GM12878 (cell line): ENCODE results near the gene C14orf119. TPM values are rescaled to one million over a fixed set of nuclear protein-coding genes. Genes with fewer than 3 reads are reported as not detected.

ENCODE experiments used
- ATAC-seq: fragments of 200-7000 bp; cut with Tn5 transposase; 3 replicates; pipeline ENCODE4 v1.9.1; 2020; ENCODE audit warnings: mild to moderate bottlenecking, moderate library complexity
- BruUV-seq: library from RNA; stranded (reverse); fragments of 400-500 nt; replicated peaks from 2 replicates; lab custom pipeline; 2021; lab: Mats Ljungman, UMichigan
- CTCF ChIA-PET: fragments of 300-600 bp; sonication (Branson Sonifier 250); formaldehyde crosslinking; extraction: SDS; loops from one replicate; lab custom pipeline; 2021; ENCODE audit warnings: inconsistent platforms; lab: Yijun Ruan, JAX
- POLR2A ChIA-PET: fragments of 350-600 bp; formaldehyde crosslinking; extraction: SDS; loops from one replicate; lab custom pipeline; 2021; ENCODE audit warnings: inconsistent platforms; lab: Charles Lee
- RAD21 ChIA-PET: fragments of 300-600 bp; sonication (Branson Sonifier 250); formaldehyde crosslinking; loops from one replicate; lab custom pipeline; 2023; ENCODE audit warnings: antibody characterized with exemption; ENCODE audit not compliant: unreplicated experiment; lab: Charles Lee
- SMC1A ChIA-PET: fragments of 300-600 bp; sonication (Branson Sonifier 250); formaldehyde crosslinking; loops from one replicate; lab custom pipeline; 2023; ENCODE audit not compliant: unreplicated experiment, uncharacterized antibody; lab: Charles Lee
- DNase-seq: peaks from one replicate; pipeline ENCODE4 v3.0.0-alpha.2; 2011; ENCODE audit warnings: low read depth, low spot score
- FAIRE-seq: peaks from 3 replicates; lab custom pipeline; 2011; peaks lifted over from hg19 to GRCh38; lab: Jason Lieb, UNC
- H2AFZ ChIP-seq: 2 replicates; pipeline ENCODE4 v1.6.0; 2011; ENCODE audit warnings: low read depth, low read length, control low read depth; ENCODE audit not compliant: control insufficient read depth
- H3K27ac ChIP-seq: 2 replicates; pipeline ENCODE4 v1.5.1; 2011; ENCODE audit warnings: control low read depth; ENCODE audit not compliant: control insufficient read depth, insufficient read depth
- H3K27me3 ChIP-seq, 2 experiments: replicated peaks in 1 of 2; 2 replicates each; pipeline versions ENCODE4 v1.6.0 to v1.6.1; 2011; ENCODE audit warnings: low read length in 1 of 2; ENCODE audit not compliant: control insufficient read depth in 2 of 2, insufficient read depth in 2 of 2
- H3K36me3 ChIP-seq, 2 experiments: 2 replicates each; pipeline ENCODE4 v1.5.1; 2011; ENCODE audit warnings: low read length in 1 of 2; ENCODE audit not compliant: control insufficient read depth in 2 of 2, insufficient read depth in 2 of 2
- H3K4me1 ChIP-seq: 2 replicates; pipeline ENCODE4 v1.6.1; 2011; ENCODE audit warnings: mild to moderate bottlenecking, low read length, moderate library complexity, mixed read lengths; ENCODE audit not compliant: control insufficient read depth, insufficient read depth
- H3K4me2 ChIP-seq: 2 replicates; pipeline ENCODE4 v1.6.0; 2011; ENCODE audit warnings: control low read depth; ENCODE audit not compliant: control insufficient read depth, insufficient read depth
- H3K4me3 ChIP-seq: fragments of 200-600 bp; sonication (generic); 2 replicates; pipeline ENCODE4 v1.5.1; 2016
- H3K79me2 ChIP-seq: 2 replicates; pipeline ENCODE4 v1.6.0; 2011; ENCODE audit warnings: low read length; ENCODE audit not compliant: control insufficient read depth, insufficient read depth
- H3K9ac ChIP-seq: 2 replicates; pipeline ENCODE4 v1.8.0; 2011; ENCODE audit warnings: low read length, control low read depth, mixed read lengths; ENCODE audit not compliant: control insufficient read depth, insufficient read depth
- H3K9me3 ChIP-seq: replicated peaks from 3 replicates; pipeline ENCODE4 v1.5.1; 2011; ENCODE audit warnings: mild to moderate bottlenecking, low read length; ENCODE audit not compliant: control insufficient read depth, insufficient read depth
- H4K20me1 ChIP-seq: 2 replicates; pipeline ENCODE4 v1.6.0; 2011; ENCODE audit not compliant: control insufficient read depth, insufficient read depth
- ASH2L ChIP-seq: fragments of 300-600, 200-600 bp; sonication (generic); IDR thresholded peaks from 2 replicates; pipeline ENCODE4 v1.6.1; 2017; ENCODE audit warnings: low read depth, mild to moderate bottlenecking, borderline replicate concordance
- BCL11A ChIP-seq: IDR thresholded peaks from 2 replicates; pipeline ENCODE4 v1.6.1; 2011; ENCODE audit warnings: low read depth, low read length
- DPF2 ChIP-seq: fragments of 450-650 bp; IDR thresholded peaks from 2 replicates; pipeline ENCODE4 v1.6.1; 2017; ENCODE audit warnings: mild to moderate bottlenecking
- IRF3 ChIP-seq: fragments of 450-650 bp; IDR thresholded peaks from 2 replicates; pipeline ENCODE4 v1.6.1; 2014; ENCODE audit warnings: mild to moderate bottlenecking
- MAX ChIP-seq: IDR thresholded peaks from 2 replicates; pipeline ENCODE4 v1.6.1; 2012; ENCODE audit warnings: low read depth, low read length, improper control_type of control experiment
- MEF2A ChIP-seq: IDR thresholded peaks from 2 replicates; pipeline ENCODE4 v1.6.1; 2011; ENCODE audit warnings: low read depth, mild to moderate bottlenecking, low read length, moderate library complexity; ENCODE audit not compliant: insufficient read depth
- NFYA ChIP-seq: IDR thresholded peaks from 2 replicates; pipeline ENCODE4 v1.6.1; 2011; ENCODE audit warnings: low read depth, mild to moderate bottlenecking, low read length, improper control_type of control experiment, borderline replicate concordance
- PBX3 ChIP-seq: IDR thresholded peaks from 2 replicates; pipeline ENCODE4 v1.6.1; 2011; ENCODE audit warnings: mild to moderate bottlenecking, low read depth, low read length, moderate library complexity; ENCODE audit not compliant: insufficient replicate concordance
- RBBP5 ChIP-seq: fragments of 200-600 bp; sonication (generic); conservative IDR thresholded peaks from 2 replicates; pipeline ENCODE4 v1.6.1; 2016
- STAT1 ChIP-seq: fragments of 450-650 bp; conservative IDR thresholded peaks from 2 replicates; pipeline ENCODE4 v1.6.1; 2014; ENCODE audit warnings: antibody characterized with exemption, mild to moderate bottlenecking
- YBX1 ChIP-seq: fragments of 450-650 bp; IDR thresholded peaks from 2 replicates; pipeline ENCODE4 v1.6.1; 2016; ENCODE audit warnings: antibody characterized with exemption
- ZBTB4 ChIP-seq: fragments of 450-650 bp; formaldehyde crosslinking; IDR thresholded peaks from 2 replicates; pipeline ENCODE4 v1.4.0; 2022; ENCODE audit warnings: mild to moderate bottlenecking, moderate library complexity
- ZNF687 ChIP-seq: fragments of 450-650 bp; IDR thresholded peaks from 2 replicates; pipeline ENCODE4 v1.6.1; 2017; ENCODE audit warnings: mild to moderate bottlenecking, moderate library complexity
- WGBS: methylation state at CpG from one replicate; pipeline ENCODE4 v1.1.6; 2016; ENCODE audit warnings: low lambda C conversion rate; ENCODE audit not compliant: insufficient replicate concordance, insufficient coverage; ENCODE audit errors: missing lambda C conversion rate; 5-methylcytosine and 5-hydroxymethylcytosine counted together
- in situ Hi-C: fragments of 300-500 bp; cut with MboI; formaldehyde crosslinking; loops from 9 replicates; pipeline ENCODE4 v1.14.3; 2018; ENCODE audit warnings: mixed read lengths
- intact Hi-C: fragments of 100-400 bp; cut with micrococcal nuclease; formaldehyde crosslinking; loops from one replicate; pipeline ENCODE4 v1.14.2; 2022; ENCODE audit not compliant: unreplicated experiment
- polyA plus RNA-seq, 11 experiments: library from polyadenylated mRNA; depleted of rRNA in 4 of 11; unstranded in 6 of 11; stranded (reverse) in 5 of 11; fragments of >200 nt; fragmentation: Nextera tagmentation in 4 of 11; fragmentation: Illumina TruSeq in 1 of 11; extraction: Ambion mirVana in 4 of 11; extraction: Trizol in 1 of 11; gene quantifications; 1 replicate in 1 of 11; 2 replicates in 10 of 11; pipeline versions ENCODE4 v1.2.1 to v1.2.3, GENCODE V29; 2011 to 2016; ENCODE audit warnings: inconsistent platforms in 2 of 11, missing spikeins in 2 of 11, low read depth in 1 of 11
- total RNA-seq, 4 experiments: library from RNA; depleted of rRNA in 3 of 4; stranded (reverse); fragments of >200 nt in 3 of 4; fragmentation: Illumina TruSeq in 1 of 4; extraction: Trizol in 1 of 4; gene quantifications; 2 replicates each; pipeline versions ENCODE4 v1.2.1 to v1.2.3, GENCODE V29; 2013 to 2021

Gene C14orf119
- total and polyA plus RNA-seq, 10 of the 15 experiments (the other 5 are each of a cell fraction or from before 2014, with no cell fraction given): 32.3 to 228 (median 57.6) TPM

- TF ChIP-seq ZNF687 (no peak), PBX3 (no peak), YBX1 (no peak)
Measured at GRCh38 chr14:23103581-23103980, 8.3 kb downstream of the C14orf119 start (continued).

- WGBS: 57% methylated on average over 6 of the region's 6 CpGs
- Histone ChIP-seq H3K4me2 (no peak overlapping the region), H2AFZ (no peak overlapping the region), H3K9me3 (no peaks in the 10 kb centered on the region), H3K4me3 (no peak overlapping the region), H3K9ac (no peak overlapping the region), H3K36me3 (no peaks in the 10 kb centered on the region), H3K4me1 (no peaks in the 10 kb centered on the region), H3K27me3 (no peaks in the 10 kb centered on the region), H3K79me2 (no peaks in the 10 kb centered on the region), H4K20me1 (no peaks in the 10 kb centered on the region; the same call in 1 of the 2 replicates), H3K27ac (no peak overlapping the region)
- POLR2A ChIA-PET: no interaction called here
- SMC1A ChIA-PET: interaction anchor here (0.7 kb wide), 1 partner anchor 9 kb away, joined by 4 read pairs; the partner anchor contains the start of genes ACIN1 and C14orf119
- in situ Hi-C loops: no loop called here
- intact Hi-C loops: no loop called here
- ATAC-seq (no peak), DNase-seq (no peak), FAIRE-seq (no peak)
- CTCF ChIA-PET: interaction anchor here (0.6 kb wide), 1 partner anchor 55 kb away, joined by 3 read pairs; no protein-coding TSS in a partner anchor
- BruUV-seq: no TSS peak
- RAD21 ChIA-PET: no interaction called here
- TF ChIP-seq MEF2A (no peak), ZBTB4 (CRISPR knock-in tag) (no peak), STAT1 (no peak), NFYA (no peak), IRF3 (no peak), DPF2 (no peak), RBBP5 (no peak), MAX (no peak), ASH2L (no peak), BCL11A (no peak)
Measured at GRCh38 chr14:23104070-23104590, 8.8 kb downstream of the C14orf119 start.
